ENCODE data around the gene LGALS12.

- TF ChIP-seq POLR2A (IDR thresholded peaks at IDR 0.05) = no peak
- TF ChIP-seq CTCF (IDR thresholded peaks at IDR 0.05) = no peak
- TF ChIP-seq EP300 (IDR thresholded peaks at IDR 0.05) = no peak
- TF ChIP-seq POLR2AphosphoS5 (IDR thresholded peaks at IDR 0.05) = no peak
These were observed 824 bp upstream of the LGALS12 start for GRCh38 chr11:63504933-63505586.
